ENCODE data around the gene HSCB. TPM values are rescaled to one million over a fixed set of nuclear protein-coding genes. Genes with fewer than 3 reads are reported as not detected.

The HSCB gene
- total and polyA plus RNA-seq, 4 donors, result 12.2 to 22.1 (median 15.1) TPM

- TF ChIP-seq REST (IDR thresholded peaks at IDR 0.05), result no peak
These were observed 38.5 kb downstream of the HSCB start (continued) for GRCh38 chr22:28780296-28780695.

- H3K4me1 ChIP-seq (ENCODE audit: control insufficient read depth in 4 of 4, insufficient read depth in 4 of 4, low read length in 3 of 4), result peaks cover 6 to 23% (median 16%) of the 10 kb centered on the region in 4 donors
- H3K4me3 ChIP-seq (ENCODE audit: low read depth in 1 of 3, low read length in 3 of 3), result no peak overlapping the region
- peak overlapping the region; percentile 3 to 62 for H3K9ac ChIP-seq (ENCODE audit: low read depth in 1 of 2, low read length in 2 of 2)
- peak overlapping the region; percentile 57 to 74 for H3K27ac ChIP-seq (ENCODE audit: low read depth in 1 of 2, low read length in 2 of 2)
- DNase-seq (ENCODE audit: low spot score), result no peak
- H3K9me3 ChIP-seq (ENCODE audit: control insufficient read depth in 4 of 4, low read length in 3 of 4), result no peaks in the 10 kb centered on the region
- TF ChIP-seq FOXA1 (IDR thresholded peaks at IDR 0.05), result no peak
- TF ChIP-seq TAF1 (conservative IDR thresholded peaks at IDR 0.05), result peak; percentile 59
- peak; percentile 63 for TF ChIP-seq SP1 (IDR thresholded peaks at IDR 0.05)
- no peak for TF ChIP-seq NR2F2 (IDR thresholded peaks at IDR 0.05)
- TF ChIP-seq REST (IDR thresholded peaks at IDR 0.05), result peak; percentile 67
- peak; percentile 27 to 43 for TF ChIP-seq HNF4A (conservative IDR thresholded peaks at IDR 0.05)
- TF ChIP-seq FOXA2 (IDR thresholded peaks at IDR 0.05), result no peak
- no peak for TF ChIP-seq CTCF (IDR thresholded peaks at IDR 0.05; ENCODE audit: low read depth, low read length, missing input control)
- no peak for TF ChIP-seq JUND (IDR thresholded peaks at IDR 0.05)
- peak; percentile 37 for TF ChIP-seq YY1 (IDR thresholded peaks at IDR 0.05)
- TF ChIP-seq EGR1 (IDR thresholded peaks at IDR 0.05; ENCODE audit: low read depth in 2 of 2), result no peak
- peak; percentile 46 to 58 for TF ChIP-seq RXRA (IDR thresholded peaks at IDR 0.05)
- TF ChIP-seq ATF3 (IDR thresholded peaks at IDR 0.05), result no peak
- peak; percentile 43 to 51 for TF ChIP-seq RAD21 (IDR thresholded peaks at IDR 0.05)
- TF ChIP-seq HNF4G (IDR thresholded peaks at IDR 0.05), result no peak
- TF ChIP-seq ZBTB33 (IDR thresholded peaks at IDR 0.05), result no peak
- TF ChIP-seq GABPA (IDR thresholded peaks at IDR 0.05 in 1 of 2, conservative IDR thresholded peaks at IDR 0.05 in 1 of 2), result no peak
- no peak for TF ChIP-seq MAX (IDR thresholded peaks at IDR 0.05)
- H3K36me3 ChIP-seq (ENCODE audit: control insufficient read depth in 4 of 4, insufficient read depth in 3 of 4, low read depth in 1 of 4, low read length in 3 of 4), result peaks cover 4 to 43% (median 31%) of the 10 kb centered on the region in 4 donors
- no peaks in the 10 kb centered on the region for H3K27me3 ChIP-seq (ENCODE audit: control insufficient read depth in 4 of 4, insufficient read depth in 4 of 4, low read length in 3 of 4)
- WGBS, result 27% methylated on average over 4 of the region's 4 CpGs
These were observed 42.2 kb downstream of the HSCB start for GRCh38 chr22:28783786-28784671.
